Upper lobe of left lung (tissue), 6 donors: ENCODE measurements around the gene BSN. TPM values are rescaled to one million over a fixed set of nuclear protein-coding genes. Genes with fewer than 3 reads are reported as not detected.

ENCODE experiments used
- ATAC-seq, 2 donors: fragments of 200-7000 bp; cut with Tn5 transposase; one replicate each; pipeline ENCODE4 v1.9.1; 2022; ENCODE audit warnings: mild to moderate bottlenecking in 2 of 2, moderate library complexity in 2 of 2; ENCODE audit not compliant: low FRiP score in 2 of 2
- DNase-seq, 2 donors: peaks; one replicate each; pipeline ENCODE4 v3.0.0-alpha.2; 2019 to 2020
- H3K27ac ChIP-seq, 4 donors: fragments of 200-600 bp; sonication (generic); one replicate each; pipeline ENCODE4 v1.5.1; 2016 to 2019
- H3K27me3 ChIP-seq, 4 donors: fragments of 200-600 bp; sonication (generic); one replicate each; pipeline ENCODE4 v1.5.1; 2017 to 2019
- H3K36me3 ChIP-seq, 4 donors: fragments of 200-600 bp; sonication (generic); one replicate each; pipeline ENCODE4 v1.5.1; 2016 to 2019
- H3K4me1 ChIP-seq, 4 donors: fragments of 200-600 bp; sonication (generic); one replicate each; pipeline ENCODE4 v1.5.1; 2018 to 2019
- H3K4me3 ChIP-seq, 4 donors: fragments of 200-600 bp; sonication (generic); one replicate each; pipeline ENCODE4 v1.5.1; 2017 to 2019; ENCODE audit warnings: mild to moderate bottlenecking in 2 of 4, moderate library complexity in 1 of 4
- H3K9me3 ChIP-seq, 4 donors: fragments of 200-600 bp; sonication (generic); one replicate each; pipeline ENCODE4 v1.5.1; 2018 to 2019
- CTCF ChIP-seq, 6 experiments: fragments of 450-650 bp in 4 of 6; fragments of 200-600 bp in 2 of 6; sonication (generic) in 2 of 6; IDR thresholded peaks; one replicate each; pipeline ENCODE4 v1.5.1; 2016 to 2019; ENCODE audit warnings: antibody characterized with exemption in 6 of 6
- EP300 ChIP-seq, 4 donors: sonication (generic); formaldehyde crosslinking; IDR thresholded peaks; one replicate each; pipeline ENCODE4 v1.5.1; 2017; ENCODE audit warnings: antibody characterized with exemption in 4 of 4, control low read depth in 2 of 4
- POLR2A ChIP-seq, 4 donors: fragments of 450-650 bp; IDR thresholded peaks; one replicate each; pipeline ENCODE4 v1.5.1; 2016 to 2017; ENCODE audit warnings: antibody characterized with exemption in 4 of 4, mild to moderate bottlenecking in 2 of 4
- POLR2AphosphoS5 ChIP-seq, 2 donors: sonication (generic); formaldehyde crosslinking; IDR thresholded peaks; one replicate each; pipeline ENCODE4 v1.5.1; 2017; ENCODE audit warnings: antibody characterized with exemption in 2 of 2
- WGBS, 2 donors: methylation state at CpG; one replicate each; pipeline ENCODE4 v1.1.5; 2017 to 2018; 5-methylcytosine and 5-hydroxymethylcytosine counted together
- total RNA-seq, 6 donors: library from RNA; depleted of rRNA in 4 of 6; stranded (reverse); fragments of >200 nt in 4 of 6; gene quantifications; one replicate each; pipeline versions ENCODE4 v1.1.0 to v1.2.1, GENCODE V29; 2016 to 2021
- donor health status: DM: no; HTN: no; CAD: no; lungs with moderate emphysema.
- donor health status: DM: no; HTN: yes; CAD: no; lungs with severe emphysema.

The BSN gene
- total RNA-seq, 6 donors from 2014 or later: 0.39 to 1.1 (median 0.72) TPM

GRCh38 chr3:49702672-49703071, 148.4 kb downstream of the BSN start:
- DNase-seq: no peak
- no peak for ATAC-seq

GRCh38 chr3:49703443-49703927, 149.2 kb downstream of the BSN start:
- DNase-seq: peak in 1 of 2 donors; percentile 65
- no peak for TF ChIP-seq POLR2AphosphoS5 (IDR thresholded peaks at IDR 0.05)
- TF ChIP-seq CTCF (IDR thresholded peaks at IDR 0.05): peak; percentile 62 to 90 (median 82)

More at GRCh38 chr3:49702672-49703071, 148.4 kb downstream of the BSN start:
- Histone ChIP-seq H3K36me3 (peaks cover 2 to 83% (median 64%) of the 10 kb centered on the region in 4 donors), H3K4me1 (peaks cover 0 to 12% (median 3%) of the 10 kb centered on the region in 4 donors), H3K9me3 (no peaks in the 10 kb centered on the region), H3K27ac (no peak overlapping the region), H3K4me3 (no peak overlapping the region), H3K27me3 (no peaks in the 10 kb centered on the region)
- TF ChIP-seq POLR2AphosphoS5 (IDR thresholded peaks at IDR 0.05) (no peak), EP300 (IDR thresholded peaks at IDR 0.05) (no peak), POLR2A (IDR thresholded peaks at IDR 0.05) (no peak), CTCF (IDR thresholded peaks at IDR 0.05) (no peak)
- 93% methylated on average over 11 of the region's 11 CpGs for WGBS, 2 donors

GRCh38 chr3:49703956-49704355, 149.7 kb downstream of the BSN start:
- Histone ChIP-seq H3K27me3 (no peaks in the 10 kb centered on the region), H3K9me3 (no peaks in the 10 kb centered on the region), H3K36me3 (peaks cover 2 to 73% (median 52%) of the 10 kb centered on the region in 4 donors), H3K4me1 (peaks cover 0 to 12% (median 3%) of the 10 kb centered on the region in 4 donors), H3K27ac (peak overlapping the region in 3 of 4 donors; percentile 15 to 31 (median 17)), H3K4me3 (no peak overlapping the region)
- DNase-seq: no peak
- no peak for TF ChIP-seq EP300 (IDR thresholded peaks at IDR 0.05)
- TF ChIP-seq CTCF (IDR thresholded peaks at IDR 0.05): no peak
- TF ChIP-seq POLR2AphosphoS5 (IDR thresholded peaks at IDR 0.05): no peak
- TF ChIP-seq POLR2A (IDR thresholded peaks at IDR 0.05): no peak
- ATAC-seq: no peak
- WGBS, 2 donors: 80 to 81% methylated on average over 5 to 7 of the region's 7 CpGs

More at GRCh38 chr3:49703443-49703927, 149.2 kb downstream of the BSN start:
- H3K4me3 ChIP-seq: no peak overlapping the region
- H3K27ac ChIP-seq: peak overlapping the region in 3 of 4 donors; percentile 15 to 31 (median 17)
- no peaks in the 10 kb centered on the region for H3K27me3 ChIP-seq
- peak; percentile 66 to 78 for ATAC-seq
- WGBS, 2 donors: 57 to 73% methylated on average over 6 to 10 of the region's 14 CpGs
- H3K4me1 ChIP-seq: peaks cover 0 to 12% (median 3%) of the 10 kb centered on the region in 4 donors
- peaks cover 2 to 76% (median 57%) of the 10 kb centered on the region in 4 donors for H3K36me3 ChIP-seq
- H3K9me3 ChIP-seq: no peaks in the 10 kb centered on the region

GRCh38 chr3:49704629-49705028, 150.4 kb downstream of the BSN start:
- TF ChIP-seq EP300 (IDR thresholded peaks at IDR 0.05) (no peak), POLR2A (IDR thresholded peaks at IDR 0.05) (no peak), POLR2AphosphoS5 (IDR thresholded peaks at IDR 0.05) (no peak), CTCF (IDR thresholded peaks at IDR 0.05) (no peak)
- ATAC-seq (no peak), DNase-seq (no peak)
- H3K9me3 ChIP-seq: no peaks in the 10 kb centered on the region
- no peak overlapping the region for H3K4me3 ChIP-seq
- H3K4me1 ChIP-seq: peaks cover 0 to 12% (median 3%) of the 10 kb centered on the region in 4 donors
- WGBS, 2 donors: 93 to 98% methylated on average over 3 to 8 of the region's 8 CpGs
- no peak overlapping the region for H3K27ac ChIP-seq
- no peaks in the 10 kb centered on the region for H3K27me3 ChIP-seq
- H3K36me3 ChIP-seq: peaks cover 2 to 68% (median 48%) of the 10 kb centered on the region in 4 donors
